ENCODE measurements around the gene CCNI2.

- TF ChIP-seq POLR2A (IDR thresholded peaks at IDR 0.05) (no peak), CTCF (IDR thresholded peaks at IDR 0.05) (no peak)
Measured at GRCh38 chr5:132771503-132771998, 24.3 kb downstream of the CCNI2 start.

Measured in esophagus squamous epithelium (tissue), 4 donors.